A673 (cell line): ENCODE data around the gene SERTM2.

Experiments used
- EZH2 ChIP-seq: fragments of 200-600 bp; sonication (generic); IDR thresholded peaks from 2 replicates; pipeline ENCODE4 v1.6.1; 2017; ENCODE audit warnings: borderline replicate concordance, low read depth, mild to moderate bottlenecking, mixed read lengths, antibody characterized with exemption, low read length; ENCODE audit not compliant: poor library complexity, severe bottlenecking
- TF ChIP-seq, protein P1 (sequence below): fragments of 300-800, 200-600 bp; sonication (generic); conservative IDR thresholded peaks from 2 replicates; pipeline ENCODE4 v1.5.1; 2017; ENCODE audit warnings: low read depth, mild to moderate bottlenecking, antibody characterized with exemption, low read length, moderate library complexity, mixed read lengths

DNA sequence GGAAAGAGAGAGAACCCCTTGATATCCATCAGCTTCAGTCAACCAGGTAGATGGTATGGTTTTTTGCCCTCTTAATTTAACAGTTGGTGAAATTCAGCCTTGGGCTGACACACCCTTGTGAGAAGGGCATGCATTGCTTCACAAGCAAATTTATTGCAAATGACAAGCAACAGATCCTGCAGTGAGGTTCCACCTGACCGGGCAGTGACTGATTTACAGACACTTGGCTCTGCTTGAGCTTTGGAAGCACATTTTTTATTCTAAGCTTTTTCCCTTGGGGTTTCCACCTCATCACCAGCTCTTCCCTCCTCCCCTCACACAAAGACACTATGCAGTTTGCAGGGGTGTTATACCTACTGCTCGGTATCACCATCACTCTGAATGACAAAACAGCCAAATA is 28.3 kb upstream of the SERTM2 start:
- TF ChIP-seq, protein P1, sequence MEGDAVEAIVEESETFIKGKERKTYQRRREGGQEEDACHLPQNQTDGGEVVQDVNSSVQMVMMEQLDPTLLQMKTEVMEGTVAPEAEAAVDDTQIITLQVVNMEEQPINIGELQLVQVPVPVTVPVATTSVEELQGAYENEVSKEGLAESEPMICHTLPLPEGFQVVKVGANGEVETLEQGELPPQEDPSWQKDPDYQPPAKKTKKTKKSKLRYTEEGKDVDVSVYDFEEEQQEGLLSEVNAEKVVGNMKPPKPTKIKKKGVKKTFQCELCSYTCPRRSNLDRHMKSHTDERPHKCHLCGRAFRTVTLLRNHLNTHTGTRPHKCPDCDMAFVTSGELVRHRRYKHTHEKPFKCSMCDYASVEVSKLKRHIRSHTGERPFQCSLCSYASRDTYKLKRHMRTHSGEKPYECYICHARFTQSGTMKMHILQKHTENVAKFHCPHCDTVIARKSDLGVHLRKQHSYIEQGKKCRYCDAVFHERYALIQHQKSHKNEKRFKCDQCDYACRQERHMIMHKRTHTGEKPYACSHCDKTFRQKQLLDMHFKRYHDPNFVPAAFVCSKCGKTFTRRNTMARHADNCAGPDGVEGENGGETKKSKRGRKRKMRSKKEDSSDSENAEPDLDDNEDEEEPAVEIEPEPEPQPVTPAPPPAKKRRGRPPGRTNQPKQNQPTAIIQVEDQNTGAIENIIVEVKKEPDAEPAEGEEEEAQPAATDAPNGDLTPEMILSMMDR, result no peak
- no peak for TF ChIP-seq EZH2
